HG03439 (cell line): ENCODE results near the gene STAC3.

Source experiments
- ATAC-seq: cut with Tn5 transposase; IDR thresholded peaks from one replicate; pipeline ENCODE4 v1.9.1; 2021; ENCODE audit warnings: mild to moderate bottlenecking, moderate library complexity; ENCODE audit not compliant: unreplicated experiment

Gene STAC3

GRCh38 chr12:57195611-57196371 lies 55.2 kb downstream of the STAC3 start:
- no peak for ATAC-seq

GRCh38 chr12:57195186-57195585 lies 55.8 kb downstream of the STAC3 start:
- ATAC-seq, result no peak

DNA sequence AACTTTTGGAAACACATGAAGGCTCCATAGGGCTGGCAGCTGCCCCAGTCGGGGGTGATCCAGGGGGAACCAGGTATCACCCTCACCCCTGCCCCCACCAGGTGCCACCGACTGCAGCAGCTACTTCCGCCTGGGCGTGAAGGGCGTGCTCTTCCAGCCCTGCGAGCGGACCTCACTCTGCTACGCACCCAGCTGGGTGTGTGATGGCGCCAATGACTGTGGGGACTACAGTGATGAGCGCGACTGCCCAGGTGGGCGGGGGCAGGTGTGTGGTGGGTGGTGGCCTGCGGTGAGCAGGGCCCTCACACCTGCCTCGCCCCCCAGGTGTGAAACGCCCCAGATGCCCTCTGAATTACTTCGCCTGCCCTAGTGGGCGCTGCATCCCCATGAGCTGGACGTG lies 56.7 kb downstream of the STAC3 start:
- no peak for ATAC-seq

DNA sequence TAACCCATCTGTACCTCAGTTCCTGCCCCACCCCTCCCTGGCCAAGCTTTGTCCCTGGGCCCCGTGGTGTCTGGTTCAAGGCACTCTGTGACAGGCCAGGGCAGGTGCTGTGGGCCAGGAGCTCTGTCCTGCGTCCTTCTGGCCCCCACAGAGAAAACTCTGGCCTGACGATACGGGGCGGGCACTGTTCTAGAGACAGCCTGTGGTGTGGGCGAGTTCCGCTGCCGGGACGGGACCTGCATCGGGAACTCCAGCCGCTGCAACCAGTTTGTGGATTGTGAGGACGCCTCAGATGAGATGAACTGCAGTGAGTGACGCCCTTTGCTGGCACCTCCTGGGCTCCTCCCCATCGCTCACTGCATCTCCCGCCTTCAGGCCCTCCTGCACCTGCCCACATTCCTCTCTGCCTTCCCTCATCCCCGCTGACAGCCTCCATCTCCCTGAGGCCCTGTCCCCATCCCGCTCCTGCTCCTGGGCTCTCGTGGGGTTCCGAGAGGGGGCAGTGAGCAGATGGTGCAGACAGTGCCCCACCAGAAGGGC lies 57.2 kb downstream of the STAC3 start:
- ATAC-seq, result no peak
